MM.1S (cell line): ENCODE results near the gene XRCC5.

ENCODE experiments used
- DNase-seq: peaks from one replicate; pipeline ENCODE4 v3.0.0-alpha.2; 2015
- H2AFZ ChIP-seq: fragments of 300-600 bp; sonication (generic); 2 replicates; pipeline ENCODE4 v1.6.0; 2016; ENCODE audit warnings: antibody characterized with exemption, low read length
- H3F3A ChIP-seq: fragments of 300-600 bp; sonication (generic); 2 replicates; pipeline ENCODE4 v1.6.1; 2016; ENCODE audit warnings: mild to moderate bottlenecking, antibody characterized with exemption, low read length, moderate library complexity, mixed read lengths; ENCODE audit not compliant: insufficient read depth
- H3K27ac ChIP-seq: fragments of 300-600 bp; sonication (generic); 2 replicates; pipeline ENCODE4 v1.5.1; 2016; ENCODE audit warnings: mild to moderate bottlenecking, low read length
- H3K27me3 ChIP-seq: fragments of 300-600 bp; sonication (generic); replicated peaks from 2 replicates; pipeline ENCODE4 v1.6.0; 2016; ENCODE audit warnings: low read length; ENCODE audit not compliant: insufficient read depth
- H3K36me3 ChIP-seq: fragments of 300-600 bp; sonication (generic); replicated peaks from 2 replicates; pipeline ENCODE4 v1.6.1; 2016; ENCODE audit warnings: mild to moderate bottlenecking, low read length, mixed read lengths; ENCODE audit not compliant: insufficient read depth
- H3K4me1 ChIP-seq: fragments of 300-600 bp; sonication (generic); 2 replicates; pipeline ENCODE4 v1.6.1; 2016; ENCODE audit warnings: low read length, mixed read lengths
- H3K4me2 ChIP-seq: fragments of 300-600 bp; sonication (generic); 2 replicates; pipeline ENCODE4 v1.6.0; 2016; ENCODE audit warnings: low read depth, low read length
- H3K4me3 ChIP-seq: fragments of 300-600 bp; sonication (generic); 2 replicates; pipeline ENCODE4 v1.5.1; 2016; ENCODE audit warnings: low read length, mixed read lengths
- H3K79me2 ChIP-seq: fragments of 300-600 bp; sonication (generic); 2 replicates; pipeline ENCODE4 v1.6.1; 2016; ENCODE audit warnings: mixed run types, low read length, mixed read lengths
- H3K9ac ChIP-seq: fragments of 300-600 bp; sonication (generic); 2 replicates; pipeline ENCODE4 v1.6.1; 2016; ENCODE audit warnings: low read length, mixed read lengths
- H3K9me2 ChIP-seq: fragments of 300-600 bp; sonication (generic); replicated peaks from 2 replicates; pipeline ENCODE4 v1.6.1; 2016; ENCODE audit warnings: mild to moderate bottlenecking, low read length, mixed read lengths; ENCODE audit not compliant: insufficient read depth
- H3K9me3 ChIP-seq: fragments of 300-600 bp; sonication (generic); replicated peaks from 2 replicates; pipeline ENCODE4 v1.6.1; 2016; ENCODE audit warnings: mild to moderate bottlenecking, low read length, mixed read lengths; ENCODE audit not compliant: insufficient read depth
- H4K20me1 ChIP-seq: fragments of 300-600 bp; sonication (generic); 2 replicates; pipeline ENCODE4 v1.6.1; 2016; ENCODE audit warnings: mild to moderate bottlenecking, low read length, moderate library complexity, mixed read lengths; ENCODE audit not compliant: insufficient read depth
- EZH2 ChIP-seq: fragments of 300-600 bp; sonication (generic); optimal IDR thresholded peaks from 2 replicates; pipeline ENCODE3; 2017; ENCODE audit warnings: low read depth, mild to moderate bottlenecking, antibody characterized with exemption, low read length, mixed read lengths
- EZH2phosphoT487 ChIP-seq: fragments of 300-600 bp; sonication (generic); IDR thresholded peaks from 2 replicates; pipeline ENCODE4 v1.6.1; 2018; ENCODE audit warnings: antibody characterized with exemption, low read length
- TF ChIP-seq, protein P1 (sequence below): fragments of 300-600 bp; sonication (generic); IDR thresholded peaks from 2 replicates; pipeline ENCODE4 v1.5.1; 2016; ENCODE audit warnings: antibody characterized with exemption, low read length, mixed read lengths

Gene XRCC5

DNA sequence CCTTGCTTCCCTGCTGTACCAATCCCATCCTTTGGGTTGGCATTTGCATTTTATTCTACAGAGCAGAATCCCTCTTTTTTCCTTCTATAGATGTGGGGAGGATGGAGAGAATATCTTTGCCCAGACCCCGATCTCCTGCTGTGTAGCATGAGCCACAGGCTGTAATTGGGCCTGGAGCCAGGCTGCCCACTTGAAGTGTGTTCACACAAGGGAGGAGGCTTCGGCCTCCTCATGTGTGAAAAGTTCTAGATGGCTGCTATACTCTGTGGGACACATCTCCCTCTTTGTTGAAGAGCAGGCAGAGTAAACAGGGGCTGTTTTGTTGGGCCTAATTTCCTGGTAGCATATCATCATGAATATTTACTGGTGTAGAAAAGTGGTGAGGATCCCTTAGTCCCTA lies 126.3 kb downstream of the XRCC5 start:
- Histone ChIP-seq H3K36me3 (0 out of 2 replicates have a peak, but pooled peaks cover 2% of the 10 kb centered on the region), H3F3A (no peaks in the 10 kb centered on the region), H3K27me3 (no peaks in the 10 kb centered on the region), H3K27ac (no peak overlapping the region), H3K9me3 (no peaks in the 10 kb centered on the region), H3K9ac (no peak overlapping the region), H4K20me1 (no peaks in the 10 kb centered on the region), H3K4me3 (no peak overlapping the region), H3K4me2 (no peak overlapping the region), H3K9me2 (no peaks in the 10 kb centered on the region), H3K79me2 (no peaks in the 10 kb centered on the region), H2AFZ (no peak overlapping the region), H3K4me1 (no peaks in the 10 kb centered on the region)
- TF ChIP-seq EZH2phosphoT487 (no peak), EZH2 (no peak)
- TF ChIP-seq, protein P1, sequence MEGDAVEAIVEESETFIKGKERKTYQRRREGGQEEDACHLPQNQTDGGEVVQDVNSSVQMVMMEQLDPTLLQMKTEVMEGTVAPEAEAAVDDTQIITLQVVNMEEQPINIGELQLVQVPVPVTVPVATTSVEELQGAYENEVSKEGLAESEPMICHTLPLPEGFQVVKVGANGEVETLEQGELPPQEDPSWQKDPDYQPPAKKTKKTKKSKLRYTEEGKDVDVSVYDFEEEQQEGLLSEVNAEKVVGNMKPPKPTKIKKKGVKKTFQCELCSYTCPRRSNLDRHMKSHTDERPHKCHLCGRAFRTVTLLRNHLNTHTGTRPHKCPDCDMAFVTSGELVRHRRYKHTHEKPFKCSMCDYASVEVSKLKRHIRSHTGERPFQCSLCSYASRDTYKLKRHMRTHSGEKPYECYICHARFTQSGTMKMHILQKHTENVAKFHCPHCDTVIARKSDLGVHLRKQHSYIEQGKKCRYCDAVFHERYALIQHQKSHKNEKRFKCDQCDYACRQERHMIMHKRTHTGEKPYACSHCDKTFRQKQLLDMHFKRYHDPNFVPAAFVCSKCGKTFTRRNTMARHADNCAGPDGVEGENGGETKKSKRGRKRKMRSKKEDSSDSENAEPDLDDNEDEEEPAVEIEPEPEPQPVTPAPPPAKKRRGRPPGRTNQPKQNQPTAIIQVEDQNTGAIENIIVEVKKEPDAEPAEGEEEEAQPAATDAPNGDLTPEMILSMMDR, result no peak
- DNase-seq, result no peak

DNA sequence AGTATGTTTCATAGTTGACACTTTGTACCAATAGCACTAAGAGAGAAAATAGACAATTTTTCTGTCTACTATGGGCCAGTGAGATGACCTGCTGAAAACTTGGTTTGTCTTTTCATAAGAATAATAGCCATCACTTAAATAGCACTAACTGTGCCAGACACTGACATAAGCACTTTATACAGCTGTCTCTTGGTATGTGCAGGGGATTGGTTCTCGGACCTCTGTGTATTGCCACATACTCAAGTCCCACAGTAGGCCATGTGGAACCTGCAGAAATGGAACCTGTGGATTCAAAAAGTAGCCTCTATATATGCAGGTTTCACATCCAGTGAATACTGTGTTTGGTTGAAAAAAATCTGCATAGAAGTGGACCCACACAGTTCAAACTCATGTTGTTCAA lies 126.7 kb downstream of the XRCC5 start:
- DNase-seq, result no peak
- no peak overlapping the region for H2AFZ ChIP-seq
- H3K79me2 ChIP-seq, result no peaks in the 10 kb centered on the region
- no peaks in the 10 kb centered on the region for H3K4me1 ChIP-seq
- H3K4me2 ChIP-seq, result no peak overlapping the region
- no peaks in the 10 kb centered on the region for H3F3A ChIP-seq
- H3K9me3 ChIP-seq, result no peaks in the 10 kb centered on the region
- no peak overlapping the region for H3K27ac ChIP-seq
- H3K9me2 ChIP-seq, result no peaks in the 10 kb centered on the region
- no peaks in the 10 kb centered on the region for H3K27me3 ChIP-seq
- TF ChIP-seq, protein P1, result no peak
- no peak for TF ChIP-seq EZH2phosphoT487
- no peak for TF ChIP-seq EZH2
- H3K36me3 ChIP-seq, result 0 out of 2 replicates have a peak, but pooled peaks cover 2% of the 10 kb centered on the region
- H4K20me1 ChIP-seq, result no peaks in the 10 kb centered on the region
- H3K4me3 ChIP-seq, result no peak overlapping the region
- H3K9ac ChIP-seq, result no peak overlapping the region

DNA sequence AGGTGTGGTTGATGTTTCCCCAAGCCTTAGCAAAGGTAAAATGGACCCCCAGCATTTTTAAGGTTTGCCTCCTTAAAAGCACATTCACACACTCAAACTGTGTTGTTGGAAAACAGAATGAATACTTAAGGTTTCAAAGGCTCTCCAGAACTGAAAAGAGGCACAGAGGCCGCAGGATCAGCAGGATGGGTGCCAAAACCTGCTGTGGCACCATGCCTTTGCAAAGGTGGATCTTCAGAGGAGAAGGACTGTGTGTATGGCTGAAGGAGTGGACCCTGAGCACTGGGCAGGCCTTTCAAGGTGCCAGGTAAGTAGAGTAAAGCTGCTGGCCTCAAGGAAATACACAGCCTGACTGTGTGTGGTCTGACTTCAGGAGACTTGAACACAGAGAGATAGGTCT lies 127.3 kb downstream of the XRCC5 start:
- H3K4me2 ChIP-seq, result no peak overlapping the region
- H2AFZ ChIP-seq, result no peak overlapping the region
- no peak for DNase-seq
- 0 out of 2 replicates have a peak, but pooled peaks cover 2% of the 10 kb centered on the region for H3K36me3 ChIP-seq
- H3K4me3 ChIP-seq, result no peak overlapping the region
- no peaks in the 10 kb centered on the region for H3K27me3 ChIP-seq
- no peaks in the 10 kb centered on the region for H4K20me1 ChIP-seq
- TF ChIP-seq, protein P1, result no peak
- TF ChIP-seq EZH2phosphoT487, result no peak
- TF ChIP-seq EZH2, result no peak
- H3K79me2 ChIP-seq, result no peaks in the 10 kb centered on the region
- no peaks in the 10 kb centered on the region for H3K4me1 ChIP-seq
- H3F3A ChIP-seq, result no peaks in the 10 kb centered on the region
- H3K27ac ChIP-seq, result no peak overlapping the region
- no peak overlapping the region for H3K9ac ChIP-seq
- H3K9me3 ChIP-seq, result no peaks in the 10 kb centered on the region
- H3K9me2 ChIP-seq, result no peaks in the 10 kb centered on the region
